Left ventricle myocardium superior (tissue), 1 donor: Measurements from ENCODE around the gene EPB41L4B. TPM values are rescaled to one million over a fixed set of nuclear protein-coding genes. Genes with fewer than 3 reads are reported as not detected.

Experiments
- ATAC-seq: fragments of 200-7000 bp; cut with Tn5 transposase; one replicate; pipeline ENCODE4 v1.9.1; 2020; ENCODE audit warnings: mild to moderate bottlenecking, moderate library complexity
- DNase-seq: peaks from one replicate; pipeline ENCODE4 v3.0.0-alpha.2; 2020
- intact Hi-C: fragments of 100-400 bp; cut with micrococcal nuclease; formaldehyde crosslinking; loops from one replicate; pipeline ENCODE4 v1.11.0; 2022
- total RNA-seq: library from RNA; stranded (reverse); fragmentation: NEBNext Ultra II Directional; extraction: Animal tissue kit (Norgen Biotek cat#: 25700); gene quantifications from one replicate; pipeline ENCODE4 v1.2.1, GENCODE V29; 2021
- donor health status: DM: no; HTN: yes; CAD: no; lungs with severe emphysema.

EPB41L4B gene
- total RNA-seq, 1 donor from 2014 or later = 8.9 TPM

DNA sequence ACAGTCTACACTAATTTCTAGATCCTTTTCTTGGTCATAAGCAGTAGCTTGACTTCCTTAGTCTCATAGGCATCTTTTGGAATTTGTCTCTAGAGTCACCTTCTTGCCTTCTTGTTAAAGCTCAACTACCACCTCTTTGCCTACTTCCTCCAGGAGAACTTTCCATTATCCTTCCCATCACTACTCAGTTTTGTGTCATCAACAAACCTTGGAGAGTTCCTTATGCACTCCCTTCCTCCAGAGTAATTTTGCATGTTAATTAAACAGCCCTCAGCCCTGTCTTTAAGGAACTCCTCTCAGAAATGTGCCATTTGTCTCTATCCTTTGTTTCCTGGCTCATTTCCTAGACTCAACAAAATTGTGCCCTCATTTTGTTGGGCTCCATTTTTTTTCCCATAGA lies 4.2 kb upstream of the EPB41L4B start:
- DNase-seq (no peak), ATAC-seq (no peak)
- intact Hi-C loops = no loop called here

DNA sequence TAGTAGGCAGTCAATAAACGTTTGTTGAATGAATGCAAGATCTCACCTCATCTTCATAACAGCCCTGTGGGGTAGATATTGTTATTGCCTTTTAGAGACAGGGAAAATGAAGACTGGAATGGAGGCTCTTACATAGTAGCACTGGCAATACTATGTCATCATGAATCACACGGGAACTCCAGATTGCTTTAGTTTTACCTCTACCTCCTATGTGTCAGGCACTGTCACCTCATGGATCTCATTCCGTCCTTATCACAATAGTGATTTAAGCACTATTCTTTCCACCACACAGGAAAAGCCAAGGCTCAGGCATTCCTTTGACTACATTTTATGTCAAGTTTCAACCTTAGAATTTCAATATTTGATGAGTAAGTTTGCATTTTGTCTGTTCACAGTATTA lies 2.9 kb upstream of the EPB41L4B start:
- no peak for DNase-seq
- intact Hi-C loops = no loop called here

DNA sequence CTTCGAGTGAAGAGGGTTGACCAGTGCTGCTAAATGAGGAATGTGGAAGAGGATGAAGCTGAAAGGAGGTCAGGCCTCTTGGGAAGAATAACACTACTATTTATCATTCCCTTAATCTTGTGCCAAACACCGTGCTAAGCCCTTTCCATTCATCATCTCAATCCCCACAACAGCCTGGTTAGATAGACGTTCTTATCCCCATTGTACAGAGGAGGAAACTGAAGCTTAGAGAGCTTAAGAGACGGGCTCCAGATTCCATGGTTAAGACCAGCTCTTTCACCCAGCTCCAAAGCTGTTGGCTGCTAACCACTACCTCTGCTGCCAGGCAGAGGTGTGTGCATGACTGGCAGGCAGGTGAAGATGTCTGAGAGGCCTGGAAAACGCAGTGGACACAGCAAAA lies 868 bp upstream of the EPB41L4B start:
- DNase-seq (no peak), ATAC-seq (no peak)
- intact Hi-C loops = no loop called here

More for the DNA sequence above, 2.9 kb upstream of the EPB41L4B start:
- no peak for ATAC-seq

DNA sequence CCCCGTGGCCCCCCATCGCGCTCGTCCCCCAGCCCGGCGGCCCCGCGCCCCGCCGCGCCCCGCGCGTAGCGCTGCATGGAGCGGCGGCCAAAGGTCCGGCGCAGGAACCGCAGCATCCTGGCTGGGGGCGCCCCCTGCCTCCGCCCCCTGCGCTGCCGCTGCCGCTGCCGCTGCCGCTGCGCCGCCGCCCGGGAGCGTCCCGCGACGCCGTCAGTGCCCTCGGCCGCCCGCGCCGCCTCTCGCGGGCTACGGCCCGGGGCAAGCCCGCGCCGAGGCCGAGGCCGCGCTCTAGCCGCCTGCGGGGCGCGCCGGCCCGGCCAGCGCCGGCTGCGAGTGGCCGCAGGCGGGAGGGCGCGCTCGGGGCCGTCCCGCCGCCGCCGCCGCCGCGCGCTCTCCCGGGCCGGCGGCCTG lies 523 bp downstream of the EPB41L4B start:
- ATAC-seq = peak; percentile 24
- intact Hi-C loops = no loop called here
- DNase-seq = peak; percentile 38

DNA sequence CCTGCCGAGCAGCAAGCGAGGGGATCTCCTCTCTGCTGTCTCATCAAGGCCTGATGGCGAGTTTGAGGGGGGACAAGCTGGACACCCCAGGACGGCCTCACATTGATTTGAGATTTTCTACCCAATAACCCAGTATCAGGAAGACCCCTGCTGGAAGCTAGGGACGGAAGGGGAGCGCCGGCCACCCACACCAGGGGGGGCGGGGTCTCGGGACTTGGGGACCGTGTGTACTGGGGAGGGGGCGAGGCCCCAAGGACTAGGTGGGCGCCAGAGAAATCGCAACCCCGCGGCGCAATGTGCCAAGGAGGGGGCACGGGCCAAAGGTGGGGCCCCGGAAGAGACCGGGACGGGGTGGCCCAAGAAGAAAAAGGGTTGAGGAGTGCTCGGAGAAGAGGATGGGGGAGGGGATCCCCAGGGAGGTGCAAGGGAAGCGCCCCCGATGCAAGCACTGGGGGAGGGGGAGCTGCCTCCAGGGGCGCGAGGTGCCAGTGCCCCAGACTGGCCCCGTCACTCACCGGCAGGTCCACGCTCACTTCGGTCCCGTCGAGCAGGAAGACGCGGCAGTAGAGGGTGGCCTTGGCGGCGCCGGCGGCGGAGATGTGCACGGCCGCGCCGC lies 1.1 kb downstream of the EPB41L4B start:
- no peak for DNase-seq
- intact Hi-C loops = no loop called here
- ATAC-seq = peak; percentile 3

DNA sequence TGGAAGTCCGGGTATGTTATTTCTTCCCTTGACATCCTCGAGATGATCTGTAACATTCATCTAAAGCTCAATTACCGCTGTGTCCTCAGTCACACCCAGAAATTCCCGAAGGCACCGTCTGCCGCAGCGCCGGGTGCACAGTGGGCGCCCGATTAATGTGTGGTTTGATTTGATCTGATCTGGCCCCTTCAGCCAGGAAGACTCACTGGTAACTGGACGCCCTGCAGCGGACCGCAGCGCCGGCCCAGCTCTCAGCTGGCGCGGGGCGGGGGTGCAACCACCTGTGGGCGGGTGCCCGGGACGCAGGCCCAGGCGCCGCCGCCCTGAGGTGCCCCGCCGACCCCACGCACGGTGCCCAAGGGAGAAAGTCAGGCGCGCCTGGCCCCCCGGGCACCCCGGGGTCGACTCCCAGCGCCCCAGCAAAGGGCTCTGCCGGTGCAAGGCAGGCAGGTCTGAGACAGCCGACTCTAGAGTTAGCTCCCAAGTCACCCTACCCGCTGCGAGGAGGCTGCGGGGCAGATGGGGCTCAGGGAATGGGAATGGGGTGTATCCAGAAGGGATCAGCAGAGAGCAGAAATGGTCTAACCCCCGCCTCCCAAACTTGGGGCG lies 1.7 kb downstream of the EPB41L4B start:
- ATAC-seq (no peak), DNase-seq (no peak)
- intact Hi-C loops = no loop called here

DNA sequence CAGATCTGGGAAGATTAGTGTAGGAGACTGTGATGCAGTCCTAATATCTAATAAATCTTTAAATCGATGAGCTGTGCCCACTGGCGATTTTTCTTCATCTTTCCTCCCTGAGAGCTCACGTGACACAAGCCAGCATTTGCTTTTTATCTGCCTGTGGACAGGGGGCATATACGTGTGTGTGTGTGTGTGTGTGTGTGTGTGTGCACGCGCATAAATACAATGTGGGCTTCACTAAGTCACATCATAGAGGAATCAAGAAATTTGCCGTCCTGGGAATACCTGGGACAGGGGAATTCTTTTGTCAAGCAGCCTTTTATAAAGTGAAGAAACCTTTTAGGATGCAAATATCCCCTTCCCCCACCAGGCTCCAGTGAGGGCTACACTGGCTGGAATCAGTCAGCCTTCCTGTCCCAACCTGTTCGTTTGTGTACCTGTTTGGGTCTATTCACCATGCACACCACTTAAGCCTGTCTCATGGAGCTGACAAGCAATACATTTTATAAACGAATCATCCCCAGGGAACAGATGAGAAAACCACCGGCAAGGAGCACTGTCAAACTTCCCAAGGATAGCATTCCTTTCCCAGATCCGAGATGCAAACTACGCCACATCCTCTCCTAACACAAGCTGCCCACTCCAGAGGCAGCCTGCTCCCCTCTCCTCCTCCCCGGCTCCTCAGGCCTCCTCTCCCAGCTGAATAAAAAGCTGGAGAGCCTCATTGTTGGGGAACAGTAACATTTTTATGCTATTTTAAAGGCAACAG lies 2.7 kb downstream of the EPB41L4B start:
- no peak for ATAC-seq
- intact Hi-C loops = no loop called here
- DNase-seq = no peak

DNA sequence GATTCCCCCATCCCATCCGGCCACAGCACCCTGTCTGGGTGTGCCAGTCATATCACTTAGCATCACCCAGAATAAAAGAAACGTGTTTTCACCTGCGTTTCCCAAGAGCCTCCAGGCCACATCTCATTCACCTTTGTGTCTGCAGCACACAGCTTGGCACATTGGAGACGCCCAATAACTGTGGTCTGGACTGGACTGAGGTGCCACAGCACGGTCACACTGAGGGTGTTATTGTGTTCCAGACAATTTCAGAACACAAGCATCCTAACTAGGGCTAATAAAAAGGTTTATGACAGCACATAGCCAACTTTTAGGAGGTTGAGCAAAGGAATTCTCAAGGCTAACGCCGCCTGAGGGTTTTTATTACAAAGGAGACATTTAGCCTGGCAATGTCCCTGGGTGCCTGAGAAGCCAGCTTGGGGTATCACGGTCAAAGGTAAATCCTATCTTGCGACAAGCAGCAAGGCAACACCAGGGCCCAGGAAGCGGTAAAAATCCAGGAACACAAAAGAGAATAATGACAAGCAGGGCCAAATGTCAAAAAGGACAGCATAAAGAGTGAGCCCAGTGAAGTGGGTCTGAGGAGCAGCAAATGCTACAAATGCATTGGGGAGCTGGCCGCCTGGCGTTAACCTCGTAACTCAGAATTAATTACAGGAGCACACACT lies 3.4 kb downstream of the EPB41L4B start:
- intact Hi-C loops = no loop called here
- ATAC-seq = no peak
- no peak for DNase-seq

DNA sequence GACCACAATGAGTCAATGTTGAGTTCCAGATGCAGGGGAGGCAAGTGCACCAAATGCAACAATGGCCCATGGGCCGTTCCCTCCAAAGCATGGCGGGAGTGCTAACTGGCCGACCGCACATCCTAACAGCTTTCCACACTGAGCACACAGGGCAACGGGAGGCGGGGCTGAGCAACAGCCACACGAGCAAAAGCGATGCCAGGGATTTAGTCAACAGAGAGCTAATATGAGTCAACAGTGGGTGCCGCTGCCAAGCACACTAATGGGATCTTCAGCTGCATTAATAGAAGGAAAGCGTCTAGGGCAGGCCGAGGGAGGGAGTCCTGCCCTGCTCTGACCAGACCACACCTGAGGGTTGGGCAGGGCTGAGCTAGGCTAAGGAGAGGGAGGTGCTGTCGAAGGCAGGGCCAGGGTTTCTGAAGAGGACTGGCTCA lies 4.6 kb downstream of the EPB41L4B start:
- DNase-seq (peak; percentile 79), ATAC-seq (peak; percentile 78)
- intact Hi-C loops = no loop called here

DNA sequence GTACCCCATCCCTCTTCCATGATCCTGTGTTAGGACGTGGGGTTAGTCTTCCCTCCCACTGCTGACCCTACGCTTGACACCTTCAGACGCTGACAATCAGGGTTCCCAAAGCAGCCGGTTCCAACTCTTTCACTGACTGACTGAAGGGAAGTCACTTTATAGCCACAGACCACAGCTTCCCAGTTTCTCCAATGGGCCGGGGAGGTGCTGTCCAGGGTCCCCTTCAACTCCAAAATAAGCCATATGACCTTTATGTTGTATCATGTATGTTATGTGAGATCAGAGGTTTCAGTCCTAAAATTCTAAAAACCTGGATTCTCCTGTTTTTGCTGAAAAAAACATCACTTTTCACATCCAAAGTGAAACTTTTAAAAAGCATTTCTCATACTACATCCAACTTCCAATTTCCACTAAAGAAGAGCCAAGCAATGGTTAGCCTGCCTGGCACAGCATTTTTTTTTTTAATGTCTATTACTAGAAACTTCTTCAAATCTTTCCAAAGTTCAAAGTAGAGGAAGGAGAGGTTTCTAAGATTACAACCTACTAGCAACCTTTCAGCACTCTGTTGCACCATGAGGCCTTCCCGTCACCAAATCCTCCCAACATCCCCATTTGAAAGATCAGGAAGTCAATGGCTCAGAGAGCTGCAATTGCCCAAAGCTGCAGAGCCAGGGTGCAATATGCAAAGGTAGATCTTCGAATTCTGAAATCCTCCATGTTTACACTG lies 5.2 kb downstream of the EPB41L4B start:
- ATAC-seq (no peak), DNase-seq (no peak)
- intact Hi-C loops = no loop called here

DNA sequence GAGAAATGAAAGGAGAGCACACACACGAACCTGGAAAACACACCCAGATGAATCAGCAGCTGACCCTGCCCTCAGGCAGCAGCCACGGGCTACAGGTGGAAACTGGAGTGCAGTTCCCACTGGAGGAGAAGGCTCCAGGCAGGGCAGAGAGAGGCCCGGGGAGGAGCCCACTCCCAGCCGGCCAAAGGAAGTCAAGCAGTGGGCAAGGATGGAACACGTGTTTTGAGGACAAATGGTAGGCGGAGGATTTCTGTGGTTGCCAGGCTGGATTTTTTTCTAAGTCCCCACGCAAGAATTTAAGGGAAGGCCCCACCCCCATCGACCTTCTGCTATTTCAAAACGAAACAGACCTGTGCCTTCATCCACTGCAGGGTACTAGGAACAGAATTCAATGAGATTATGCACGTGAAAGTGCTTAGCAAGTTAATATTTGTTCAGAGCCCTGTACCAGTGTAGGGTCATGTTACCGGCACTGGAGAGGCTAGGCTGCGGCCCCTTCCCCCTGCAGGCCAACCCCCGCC lies 6.8 kb downstream of the EPB41L4B start:
- DNase-seq (no peak), ATAC-seq (peak; percentile 46)
- intact Hi-C loops = no loop called here

DNA sequence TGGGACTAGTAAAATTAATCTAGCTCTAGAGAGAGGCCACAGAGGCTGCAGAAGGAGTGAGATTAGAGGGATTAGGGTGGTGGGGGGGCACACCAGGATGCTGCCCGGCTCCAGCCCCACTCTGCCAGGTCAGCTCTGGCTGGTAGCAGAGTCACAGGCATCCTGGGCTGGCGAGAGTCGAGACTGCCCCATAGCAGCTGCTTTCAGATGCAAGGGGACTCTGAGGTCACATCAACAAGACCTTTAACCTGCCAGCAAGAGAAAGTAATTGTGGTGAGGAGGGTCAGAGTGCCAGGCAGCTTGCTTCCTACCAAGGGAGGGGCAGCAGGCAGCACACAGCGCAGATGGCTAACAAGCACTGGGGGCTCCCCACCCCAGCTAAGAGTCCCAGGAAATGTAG lies 7.5 kb downstream of the EPB41L4B start:
- intact Hi-C loops = no loop called here
- ATAC-seq = peak; percentile 5
- no peak for DNase-seq

DNA sequence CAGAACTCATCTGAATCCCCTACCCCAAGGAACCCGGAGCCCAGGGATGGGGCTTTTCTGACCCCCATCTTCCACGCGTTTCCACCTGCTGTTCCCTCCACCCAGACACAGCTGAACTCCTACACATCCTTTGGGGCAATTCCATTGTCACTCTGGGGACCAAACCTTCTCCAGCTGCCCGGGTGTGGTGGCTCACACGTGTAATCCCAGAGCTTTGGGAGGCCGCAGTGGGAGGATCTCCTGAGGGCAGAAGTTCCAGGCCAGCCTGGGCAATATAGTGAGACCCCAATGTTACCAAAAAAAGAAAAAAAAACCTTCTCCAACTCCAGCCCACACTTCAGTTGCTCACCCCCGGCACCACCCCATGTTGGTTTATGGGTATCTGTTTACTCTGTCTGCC lies 8.1 kb downstream of the EPB41L4B start:
- no peak for ATAC-seq
- DNase-seq = no peak
- intact Hi-C loops = no loop called here

DNA sequence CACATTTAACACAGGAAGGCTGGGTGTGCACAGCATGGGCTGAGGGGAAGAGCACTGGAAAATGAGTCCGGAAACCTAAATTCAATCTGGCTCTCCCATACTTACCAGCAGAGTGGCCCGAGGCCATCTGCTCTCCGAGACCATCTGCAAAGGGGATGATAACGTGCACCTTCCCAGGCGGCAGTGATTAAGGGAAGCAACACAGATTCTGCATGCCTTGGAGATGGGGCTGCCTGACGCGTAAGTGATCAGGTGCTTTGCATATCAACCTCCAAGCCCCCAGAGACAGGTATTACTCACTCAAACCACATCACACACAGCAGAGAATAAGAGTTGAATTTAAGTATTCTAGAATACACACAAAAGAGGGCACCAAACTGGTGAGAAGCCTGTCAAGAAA lies 9.1 kb downstream of the EPB41L4B start:
- no peak for DNase-seq
- no peak for ATAC-seq
- intact Hi-C loops = no loop called here

DNA sequence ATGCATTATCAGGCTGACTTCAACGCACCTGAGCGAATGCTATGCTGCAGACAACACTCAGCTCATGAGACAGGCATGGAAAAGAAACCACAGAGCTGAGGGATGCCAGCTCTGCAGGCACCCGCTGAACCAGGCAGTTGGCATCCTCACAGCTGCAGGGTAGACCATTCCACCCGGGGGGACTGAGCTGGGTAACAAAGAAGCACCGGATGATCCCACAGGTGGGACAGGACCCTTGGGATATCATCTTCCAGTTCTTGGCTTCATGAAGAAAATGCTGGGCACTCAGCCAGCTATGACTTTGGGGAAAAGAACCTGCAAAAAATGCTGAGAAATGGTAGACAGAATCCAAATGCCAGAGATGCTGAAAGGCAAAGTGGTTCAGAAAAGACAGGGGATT lies 9.6 kb downstream of the EPB41L4B start:
- DNase-seq = no peak
- intact Hi-C loops = no loop called here

DNA sequence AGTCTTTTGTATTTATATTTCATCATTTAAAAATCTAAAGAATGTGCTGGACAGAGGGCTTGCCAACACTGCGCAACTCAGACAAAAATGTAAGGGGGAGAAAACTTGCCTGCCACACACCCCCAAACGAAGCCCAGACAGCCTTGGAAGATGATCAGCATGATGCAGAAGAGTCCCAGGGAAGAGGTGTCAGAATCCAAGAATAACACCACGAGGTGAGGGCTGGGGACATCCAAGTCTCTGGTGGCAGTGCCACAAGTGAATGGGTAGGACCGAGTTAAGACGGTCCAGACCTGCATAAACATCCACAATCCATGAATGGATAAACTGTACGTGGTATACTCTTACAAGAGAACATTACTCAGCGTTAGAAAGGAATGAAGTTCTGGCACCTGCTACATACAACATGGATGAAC lies 10.4 kb downstream of the EPB41L4B start:
- ATAC-seq (peak; percentile 9), DNase-seq (no peak)
- intact Hi-C loops = no loop called here

More for the DNA sequence above, 9.6 kb downstream of the EPB41L4B start:
- no peak for ATAC-seq

DNA sequence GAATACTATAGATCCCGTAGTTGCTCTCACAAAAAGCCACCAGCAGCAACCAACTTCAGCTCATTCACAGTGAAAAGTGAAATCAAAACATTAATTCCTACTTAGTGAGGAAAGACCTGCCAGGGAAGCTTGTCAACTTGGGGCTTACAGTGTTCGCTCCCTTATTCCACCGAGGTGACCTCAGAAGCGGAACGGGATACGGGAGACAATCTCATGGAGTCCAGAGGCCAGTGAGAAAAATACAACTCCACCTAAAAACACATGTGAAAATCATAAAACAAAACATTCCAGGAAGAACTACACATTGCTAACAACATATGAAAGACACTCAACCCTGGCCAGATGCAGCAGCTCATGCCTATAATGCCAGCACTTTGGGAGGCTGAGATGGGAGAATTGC lies 11.6 kb downstream of the EPB41L4B start:
- no peak for ATAC-seq

DNA sequence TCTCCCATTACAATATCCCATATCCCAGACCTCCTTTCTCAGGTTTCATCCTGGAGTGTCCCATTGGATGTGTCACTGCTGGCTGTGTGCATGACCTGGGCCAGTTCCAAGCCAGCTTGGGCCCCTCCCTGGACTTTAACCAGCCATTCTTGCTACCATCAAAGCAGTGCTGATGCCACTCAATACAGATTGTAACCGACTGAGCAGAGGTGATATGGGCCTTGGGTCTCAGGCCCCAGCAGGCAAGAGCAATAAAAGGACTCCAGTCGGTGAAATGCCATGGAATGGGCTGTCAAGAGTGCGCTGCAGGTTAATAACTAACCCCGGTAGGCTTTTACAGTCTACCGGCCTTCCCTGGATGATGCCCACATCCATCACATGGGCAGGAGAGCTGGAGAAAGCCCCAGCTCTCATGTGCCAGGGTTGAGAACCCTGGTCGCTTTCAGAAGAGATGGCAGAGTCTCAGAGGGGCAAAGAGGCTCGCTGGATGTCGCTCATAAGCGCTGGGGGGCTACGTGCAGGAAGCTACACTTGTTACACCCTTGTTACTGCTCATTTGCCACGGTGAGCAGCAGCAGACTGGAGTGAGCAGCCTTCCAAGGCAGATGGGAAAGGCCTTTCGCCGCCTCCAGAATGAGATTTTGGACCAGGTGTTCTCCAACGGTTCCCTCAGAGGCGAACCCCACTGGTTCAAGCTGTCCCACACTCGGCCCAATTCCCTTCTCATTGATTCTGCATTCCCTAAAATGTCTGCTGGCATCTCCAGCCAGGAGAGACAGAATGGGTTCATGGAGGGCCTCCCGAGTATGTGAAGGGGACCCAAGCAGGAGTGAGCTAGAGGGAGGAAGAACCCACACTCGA lies 13.2 kb downstream of the EPB41L4B start:
- DNase-seq (no peak), ATAC-seq (no peak)
- intact Hi-C loops = no loop called here

More for the DNA sequence above, 11.6 kb downstream of the EPB41L4B start:
- intact Hi-C loops = no loop called here
- no peak for DNase-seq
